Measurements from ENCODE around the gene LRRC1. TPM values are rescaled to one million over a fixed set of nuclear protein-coding genes. Genes with fewer than 3 reads are reported as not detected.

Gene LRRC1
- total RNA-seq, 1 donor from 2014 or later, result 7.5 TPM

GRCh38 chr6:53840027-53840426 lies 45.2 kb downstream of the LRRC1 start:
- no peak for TF ChIP-seq CTCF (IDR thresholded peaks at IDR 0.05; ENCODE audit: unreplicated experiment)
- no peak for DNase-seq (ENCODE audit: low spot score)
- no peak overlapping the region for H3K4me3 Mint-ChIP-seq (ENCODE audit: unreplicated experiment)
- no peaks in the 10 kb centered on the region for H3K36me3 Mint-ChIP-seq (ENCODE audit: low read depth, unreplicated experiment)
- H3K27ac Mint-ChIP-seq (ENCODE audit: unreplicated experiment), result no peak overlapping the region
- H3K4me1 Mint-ChIP-seq (ENCODE audit: unreplicated experiment), result peaks cover 5% of the 10 kb centered on the region
- no peaks in the 10 kb centered on the region for H3K9me3 Mint-ChIP-seq (ENCODE audit: unreplicated experiment)
- H3K27me3 Mint-ChIP-seq (ENCODE audit: unreplicated experiment), result peaks cover 2% of the 10 kb centered on the region

GRCh38 chr6:53845280-53846195 lies 50.7 kb downstream of the LRRC1 start:
- Mint-ChIP-seq H3K4me3 (ENCODE audit: unreplicated experiment) (no peak overlapping the region), H3K27ac (ENCODE audit: unreplicated experiment) (no peak overlapping the region), H3K4me1 (ENCODE audit: unreplicated experiment) (no peaks in the 10 kb centered on the region), H3K9me3 (ENCODE audit: unreplicated experiment) (no peaks in the 10 kb centered on the region), H3K27me3 (ENCODE audit: unreplicated experiment) (peaks cover 2% of the 10 kb centered on the region), H3K36me3 (ENCODE audit: low read depth, unreplicated experiment) (no peaks in the 10 kb centered on the region)
- no peak for TF ChIP-seq CTCF (IDR thresholded peaks at IDR 0.05; ENCODE audit: unreplicated experiment)
- no peak for DNase-seq (ENCODE audit: low spot score)

GRCh38 chr6:53846250-53846649 lies 51.4 kb downstream of the LRRC1 start:
- Mint-ChIP-seq H3K9me3 (ENCODE audit: unreplicated experiment) (no peaks in the 10 kb centered on the region), H3K36me3 (ENCODE audit: low read depth, unreplicated experiment) (no peaks in the 10 kb centered on the region), H3K4me1 (ENCODE audit: unreplicated experiment) (no peaks in the 10 kb centered on the region), H3K4me3 (ENCODE audit: unreplicated experiment) (no peak overlapping the region), H3K27me3 (ENCODE audit: unreplicated experiment) (no peaks in the 10 kb centered on the region), H3K27ac (ENCODE audit: unreplicated experiment) (no peak overlapping the region)
- TF ChIP-seq CTCF (IDR thresholded peaks at IDR 0.05; ENCODE audit: unreplicated experiment), result no peak
- no peak for DNase-seq (ENCODE audit: low spot score)

- Mint-ChIP-seq H3K4me3 (ENCODE audit: unreplicated experiment) (no peak overlapping the region), H3K27me3 (ENCODE audit: unreplicated experiment) (no peaks in the 10 kb centered on the region), H3K4me1 (ENCODE audit: unreplicated experiment) (no peaks in the 10 kb centered on the region), H3K36me3 (ENCODE audit: low read depth, unreplicated experiment) (no peaks in the 10 kb centered on the region), H3K9me3 (ENCODE audit: unreplicated experiment) (no peaks in the 10 kb centered on the region), H3K27ac (ENCODE audit: unreplicated experiment) (no peak overlapping the region)
- DNase-seq (ENCODE audit: low spot score), result no peak
- no peak for TF ChIP-seq CTCF (IDR thresholded peaks at IDR 0.05; ENCODE audit: unreplicated experiment)
These were observed 53.0 kb downstream of the LRRC1 start for GRCh38 chr6:53847796-53848314.

- Mint-ChIP-seq H3K27ac (ENCODE audit: unreplicated experiment) (no peak overlapping the region), H3K4me3 (ENCODE audit: unreplicated experiment) (no peak overlapping the region), H3K9me3 (ENCODE audit: unreplicated experiment) (no peaks in the 10 kb centered on the region), H3K27me3 (ENCODE audit: unreplicated experiment) (peaks cover 2% of the 10 kb centered on the region), H3K4me1 (ENCODE audit: unreplicated experiment) (no peaks in the 10 kb centered on the region), H3K36me3 (ENCODE audit: low read depth, unreplicated experiment) (no peaks in the 10 kb centered on the region)
- no peak for DNase-seq (ENCODE audit: low spot score)
- no peak for TF ChIP-seq CTCF (IDR thresholded peaks at IDR 0.05; ENCODE audit: unreplicated experiment)
These were observed 55.7 kb downstream of the LRRC1 start for GRCh38 chr6:53850527-53850926.
